CD14-positive monocyte (primary cell): ENCODE results near the gene PTPRE. TPM values are rescaled to one million over a fixed set of nuclear protein-coding genes. Genes with fewer than 3 reads are reported as not detected.
A peak's percentile ranks its signal among the peaks of the same experiment; 100 is the strongest.

ENCODE experiments used
- DNase-seq, 3 donors: peaks; one replicate each; pipeline ENCODE4 v3.0.0-alpha.2; 2011 to 2022
- H2AFZ ChIP-seq: 2 replicates; pipeline ENCODE4 v1.6.0; 2012; ENCODE audit warnings: mild to moderate bottlenecking, low read depth, low read length, inconsistent platforms; ENCODE audit not compliant: insufficient read depth, poor library complexity, severe bottlenecking
- H3K27ac ChIP-seq, 2 donors: 1 replicate in 1 of 2; 2 replicates in 1 of 2; pipeline ENCODE4 v1.5.1; 2012 to 2013; ENCODE audit warnings: low read length in 2 of 2, control low read depth in 1 of 2, inconsistent platforms in 1 of 2, low read depth in 1 of 2, mild to moderate bottlenecking in 1 of 2
- H3K27me3 ChIP-seq, 2 donors: one replicate each; pipeline versions ENCODE4 v1.6.0 to v1.6.1; 2011 to 2013; ENCODE audit warnings: low read length in 2 of 2; ENCODE audit not compliant: control insufficient read depth in 2 of 2, insufficient read depth in 2 of 2
- H3K36me3 ChIP-seq, 2 donors: replicated peaks in 1 of 2; 1 replicate in 1 of 2; 2 replicates in 1 of 2; pipeline versions ENCODE4 v1.5.1 to v1.6.1; 2012 to 2013; ENCODE audit warnings: low read length in 2 of 2, control low read depth in 1 of 2, inconsistent platforms in 1 of 2, mild to moderate bottlenecking in 1 of 2; ENCODE audit not compliant: insufficient read depth in 2 of 2, control insufficient read depth in 1 of 2
- H3K4me1 ChIP-seq, 2 donors: 1 replicate in 1 of 2; 2 replicates in 1 of 2; pipeline versions ENCODE4 v1.5.1 to v1.6.1; 2012 to 2013; ENCODE audit warnings: low read length in 2 of 2, control low read depth in 1 of 2, inconsistent platforms in 1 of 2, mild to moderate bottlenecking in 1 of 2, moderate library complexity in 1 of 2; ENCODE audit not compliant: insufficient read depth in 2 of 2, control insufficient read depth in 1 of 2
- H3K4me2 ChIP-seq: replicated peaks from 2 replicates; pipeline ENCODE3; 2012; ENCODE audit warnings: low read length, moderate library complexity, mild to moderate bottlenecking; ENCODE audit not compliant: poor library complexity, severe bottlenecking; ENCODE audit errors: extremely low read depth
- H3K4me3 ChIP-seq, 3 experiments: fragments of 200-600 bp in 1 of 3; sonication (generic) in 1 of 3; replicated peaks in 1 of 3; 1 replicate in 2 of 3; 2 replicates in 1 of 3; pipeline ENCODE4 v1.5.1; 2011 to 2013; ENCODE audit warnings: low read length in 3 of 3, mild to moderate bottlenecking in 3 of 3, control low read depth in 2 of 3, low read depth in 2 of 3, inconsistent platforms in 1 of 3, moderate library complexity in 1 of 3
- H3K79me2 ChIP-seq: 2 replicates; pipeline ENCODE4 v1.6.0; 2012; ENCODE audit warnings: mild to moderate bottlenecking, control low read depth, inconsistent platforms, low read length, moderate library complexity; ENCODE audit not compliant: insufficient read depth
- H3K9ac ChIP-seq: 2 replicates; pipeline ENCODE4 v1.6.0; 2017; ENCODE audit warnings: low read length, mild to moderate bottlenecking; ENCODE audit not compliant: insufficient read depth, poor library complexity, severe bottlenecking
- H3K9me3 ChIP-seq, 2 donors: replicated peaks in 1 of 2; 1 replicate in 1 of 2; 2 replicates in 1 of 2; pipeline versions ENCODE4 v1.5.1 to v1.6.1; 2012 to 2013; ENCODE audit warnings: low read length in 2 of 2, control low read depth in 1 of 2; ENCODE audit not compliant: control insufficient read depth in 1 of 2, insufficient read depth in 1 of 2
- H4K20me1 ChIP-seq: 2 replicates; pipeline ENCODE4 v1.6.0; 2012; ENCODE audit warnings: mild to moderate bottlenecking, low read length, control low read depth, moderate library complexity; ENCODE audit not compliant: insufficient read depth
- H3K27ac Mint-ChIP-seq, 7 donors: one replicate each; pipeline ENCODE4 v1.8.0; 2020; ENCODE audit warnings: mild to moderate bottlenecking in 7 of 7, mixed read lengths in 7 of 7, moderate library complexity in 6 of 7, inconsistent platforms in 2 of 7
- H3K27me3 Mint-ChIP-seq, 3 donors: one replicate each; pipeline ENCODE4 v1.8.0; 2021 to 2022; ENCODE audit warnings: low read depth in 3 of 3, mild to moderate bottlenecking in 3 of 3, mixed read lengths in 3 of 3, moderate library complexity in 3 of 3, inconsistent platforms in 1 of 3
- H3K36me3 Mint-ChIP-seq, 2 donors: one replicate each; pipeline ENCODE4 v1.8.0; 2020; ENCODE audit warnings: mixed read lengths in 2 of 2, inconsistent platforms in 1 of 2, mild to moderate bottlenecking in 1 of 2
- H3K4me1 Mint-ChIP-seq: one replicate; pipeline ENCODE4 v1.8.0; 2020; ENCODE audit warnings: mild to moderate bottlenecking, mixed read lengths
- H3K4me3 Mint-ChIP-seq, 2 donors: one replicate each; pipeline ENCODE4 v1.8.0; 2020; ENCODE audit warnings: mild to moderate bottlenecking in 2 of 2, mixed read lengths in 2 of 2, moderate library complexity in 1 of 2
- H3K9me3 Mint-ChIP-seq, 7 donors: one replicate each; pipeline ENCODE4 v1.8.0; 2020 to 2022; ENCODE audit warnings: mixed read lengths in 7 of 7, mild to moderate bottlenecking in 6 of 7, moderate library complexity in 6 of 7, inconsistent platforms in 2 of 7
- WGBS: methylation state at CpG from one replicate; pipeline ENCODE4 v1.1.5; 2013; ENCODE audit warnings: missing lambda C conversion rate; ENCODE audit not compliant: insufficient coverage; 5-methylcytosine and 5-hydroxymethylcytosine counted together
- intact Hi-C, 2 donors: fragments of 100-400 bp; cut with micrococcal nuclease; formaldehyde crosslinking; loops; one replicate each; pipeline versions ENCODE4 v1.15.0 to v1.15.1; 2023
- polyA plus RNA-seq, 3 donors: library from polyadenylated mRNA; depleted of rRNA in 1 of 3; unstranded in 2 of 3; stranded (reverse) in 1 of 3; fragments of 300-500 nt in 2 of 3; fragments of >200 nt in 1 of 3; fragmentation: Illumina TruSeq in 2 of 3; gene quantifications; 1 replicate in 2 of 3; 2 replicates in 1 of 3; pipeline ENCODE4 v1.2.3, GENCODE V29; 2012 to 2021
- TF ChIP-seq, protein P1 (sequence below): fragments of 200-600 bp; IDR thresholded peaks from one replicate; pipeline ENCODE4 v1.8.0; 2022; ENCODE audit warnings: antibody characterized with exemption, mild to moderate bottlenecking

Gene PTPRE
- polyA plus RNA-seq, 3 donors = 95.2 to 271 (median 125) TPM

- Mint-ChIP-seq H3K27ac (peak overlapping the region; percentile 97 to 100 (median 98)), H3K27me3 (peaks cover 0 to 14% (median 0%) of the 10 kb centered on the region in 3 donors), H3K36me3 (peaks cover 77 to 82% of the 10 kb centered on the region in 2 donors), H3K4me1 (peaks cover 74% of the 10 kb centered on the region), H3K9me3 (peaks cover 0 to 2% (median 0%) of the 10 kb centered on the region in 7 donors), H3K4me3 (peak overlapping the region; percentile 96 to 99)
- H3K9me3 ChIP-seq = no peaks in the 10 kb centered on the region
- H3K9ac ChIP-seq = peak overlapping the region; percentile 50
- intact Hi-C loops = no loop called here
- peak overlapping the region; percentile 94 for H3K4me2 ChIP-seq
- peak; percentile 76 to 84 (median 80) for DNase-seq
- no peak overlapping the region for H2AFZ ChIP-seq
- H3K79me2 ChIP-seq = peaks cover 98% of the 10 kb centered on the region
- peaks cover 82 to 90% of the 10 kb centered on the region in 2 donors for H3K4me1 ChIP-seq
- H3K4me3 ChIP-seq = peak overlapping the region; percentile 77 to 100 (median 95)
- H3K36me3 ChIP-seq = peaks cover 38 to 61% of the 10 kb centered on the region in 2 donors
- peaks cover 87% of the 10 kb centered on the region for H4K20me1 ChIP-seq
- H3K27ac ChIP-seq = peak overlapping the region; percentile 94 to 98
- no peaks in the 10 kb centered on the region for H3K27me3 ChIP-seq
- TF ChIP-seq, protein P1, sequence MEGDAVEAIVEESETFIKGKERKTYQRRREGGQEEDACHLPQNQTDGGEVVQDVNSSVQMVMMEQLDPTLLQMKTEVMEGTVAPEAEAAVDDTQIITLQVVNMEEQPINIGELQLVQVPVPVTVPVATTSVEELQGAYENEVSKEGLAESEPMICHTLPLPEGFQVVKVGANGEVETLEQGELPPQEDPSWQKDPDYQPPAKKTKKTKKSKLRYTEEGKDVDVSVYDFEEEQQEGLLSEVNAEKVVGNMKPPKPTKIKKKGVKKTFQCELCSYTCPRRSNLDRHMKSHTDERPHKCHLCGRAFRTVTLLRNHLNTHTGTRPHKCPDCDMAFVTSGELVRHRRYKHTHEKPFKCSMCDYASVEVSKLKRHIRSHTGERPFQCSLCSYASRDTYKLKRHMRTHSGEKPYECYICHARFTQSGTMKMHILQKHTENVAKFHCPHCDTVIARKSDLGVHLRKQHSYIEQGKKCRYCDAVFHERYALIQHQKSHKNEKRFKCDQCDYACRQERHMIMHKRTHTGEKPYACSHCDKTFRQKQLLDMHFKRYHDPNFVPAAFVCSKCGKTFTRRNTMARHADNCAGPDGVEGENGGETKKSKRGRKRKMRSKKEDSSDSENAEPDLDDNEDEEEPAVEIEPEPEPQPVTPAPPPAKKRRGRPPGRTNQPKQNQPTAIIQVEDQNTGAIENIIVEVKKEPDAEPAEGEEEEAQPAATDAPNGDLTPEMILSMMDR = no peak
Observed at GRCh38 chr10:128050936-128051335, 144.0 kb downstream of the PTPRE start.

DNA sequence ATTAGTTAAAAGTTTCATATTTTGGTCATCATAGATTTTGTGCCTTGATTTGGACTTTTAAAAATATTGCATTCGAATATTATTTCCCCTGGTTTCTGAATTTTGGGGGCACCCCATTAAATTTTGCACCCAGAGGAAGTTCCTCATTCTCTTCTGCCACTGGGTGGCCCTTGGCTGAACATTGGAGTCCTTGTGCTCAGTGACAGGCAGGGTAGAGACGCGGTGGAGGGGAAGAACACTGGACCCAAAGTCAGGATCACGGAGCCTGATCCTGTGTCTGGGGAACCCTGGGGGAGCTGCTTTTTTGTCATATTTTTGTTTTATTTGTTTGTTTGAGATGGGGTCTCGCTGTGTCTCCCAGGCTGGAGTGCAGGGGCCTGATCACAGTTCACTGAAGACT is 144.6 kb downstream of the PTPRE start:
- peak overlapping the region; percentile 94 for H3K4me2 ChIP-seq
- H4K20me1 ChIP-seq = peaks cover 87% of the 10 kb centered on the region
- H3K4me3 ChIP-seq = peak overlapping the region; percentile 17 to 100 (median 95)
- Mint-ChIP-seq H3K4me3 (peak overlapping the region; percentile 96 to 99), H3K27me3 (peaks cover 0 to 14% (median 0%) of the 10 kb centered on the region in 3 donors), H3K36me3 (peaks cover 83 to 88% of the 10 kb centered on the region in 2 donors), H3K9me3 (peaks cover 0 to 2% (median 0%) of the 10 kb centered on the region in 7 donors), H3K27ac (peak overlapping the region; percentile 97 to 100 (median 98)), H3K4me1 (peaks cover 72% of the 10 kb centered on the region)
- TF ChIP-seq, protein P1 = peak; percentile 42
- H3K27ac ChIP-seq = peak overlapping the region; percentile 94 to 98
- intact Hi-C loops = no loop called here
- H3K79me2 ChIP-seq = peaks cover 98% of the 10 kb centered on the region
- DNase-seq = peak; percentile 40 to 50 (median 40)
- WGBS = 8% methylated on average over 2 of the region's 5 CpGs
- peaks cover 82 to 90% of the 10 kb centered on the region in 2 donors for H3K4me1 ChIP-seq
- H3K9ac ChIP-seq = peak overlapping the region; percentile 50
- peaks cover 44 to 67% of the 10 kb centered on the region in 2 donors for H3K36me3 ChIP-seq
- no peaks in the 10 kb centered on the region for H3K9me3 ChIP-seq
- H3K27me3 ChIP-seq = no peaks in the 10 kb centered on the region
- no peak overlapping the region for H2AFZ ChIP-seq
